HEK293T (cell line): ENCODE measurements around the gene DNAH10.

Experiments used
- FOXA1 ChIP-seq: fragments of 450-650 bp; IDR thresholded peaks from 2 replicates; pipeline ENCODE4 v1.6.1; 2016; ENCODE audit warnings: mild to moderate bottlenecking
- FOXM1 ChIP-seq: fragments of 450-650 bp; IDR thresholded peaks from 2 replicates; pipeline ENCODE4 v1.6.1; 2017; ENCODE audit warnings: mild to moderate bottlenecking, borderline replicate concordance
- NFRKB ChIP-seq: fragments of 450-650 bp; IDR thresholded peaks from 2 replicates; pipeline ENCODE4 v1.6.1; 2016; ENCODE audit warnings: mild to moderate bottlenecking, moderate library complexity

DNA sequence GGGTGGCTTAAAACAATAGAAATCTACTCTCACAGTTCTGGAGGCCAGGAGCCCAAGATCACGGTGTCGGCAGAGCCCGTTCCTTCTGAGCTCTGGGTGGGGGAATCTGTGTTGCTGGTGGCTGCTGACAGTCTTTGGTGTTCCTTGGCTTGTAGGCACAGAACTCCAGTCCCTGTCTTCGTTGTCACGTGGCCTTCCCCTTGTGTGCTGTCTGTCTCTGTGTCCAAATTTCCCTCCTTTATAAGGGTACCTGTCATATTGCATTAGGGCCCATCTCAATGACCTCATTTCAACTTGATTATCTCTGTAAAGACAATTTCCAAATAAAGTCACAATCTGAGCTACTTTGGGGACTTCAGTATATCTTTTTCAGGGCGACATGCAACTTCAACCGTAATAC lies 128.9 kb downstream of the DNAH10 start:
- TF ChIP-seq FOXM1 (no peak), NFRKB (no peak), FOXA1 (no peak)
